Panc1 (cell line): ENCODE data around the gene CHL1.

Source experiments
- CTCF ChIP-seq: fragments of 450-650 bp; IDR thresholded peaks from 2 replicates; pipeline ENCODE4 v1.5.1; 2017; ENCODE audit warnings: mild to moderate bottlenecking
- REST ChIP-seq, 2 experiments: IDR thresholded peaks; 2 replicates each; pipeline ENCODE4 v1.6.1; 2011 to 2012; ENCODE audit warnings: low read depth in 2 of 2, control low read depth in 1 of 2, low read length in 1 of 2, mild to moderate bottlenecking in 1 of 2, moderate library complexity in 1 of 2; ENCODE audit not compliant: insufficient read depth in 1 of 2

GRCh38 chr3:377158-377561, 180.6 kb downstream of the CHL1 start:
- peak; percentile 42; the same call in 1 of the 2 replicates for TF ChIP-seq CTCF
- no peak for TF ChIP-seq REST (IDR thresholded peaks at IDR 0.05; ENCODE audit: insufficient read depth in 1 of 2, low read depth in 2 of 2, low read length in 1 of 2)
